Activated CD4-positive, alpha-beta T cell treated with anti-CD3 and anti-CD28 coated beads, Interleukin-2, amount 50 U/mL, for 48 hours (primary cell): ENCODE results near the gene TPO.

Source experiments
- DNase-seq, 2 experiments: peaks; one replicate each; pipeline ENCODE4 v3.0.0-alpha.2; 2020

TPO gene

DNA sequence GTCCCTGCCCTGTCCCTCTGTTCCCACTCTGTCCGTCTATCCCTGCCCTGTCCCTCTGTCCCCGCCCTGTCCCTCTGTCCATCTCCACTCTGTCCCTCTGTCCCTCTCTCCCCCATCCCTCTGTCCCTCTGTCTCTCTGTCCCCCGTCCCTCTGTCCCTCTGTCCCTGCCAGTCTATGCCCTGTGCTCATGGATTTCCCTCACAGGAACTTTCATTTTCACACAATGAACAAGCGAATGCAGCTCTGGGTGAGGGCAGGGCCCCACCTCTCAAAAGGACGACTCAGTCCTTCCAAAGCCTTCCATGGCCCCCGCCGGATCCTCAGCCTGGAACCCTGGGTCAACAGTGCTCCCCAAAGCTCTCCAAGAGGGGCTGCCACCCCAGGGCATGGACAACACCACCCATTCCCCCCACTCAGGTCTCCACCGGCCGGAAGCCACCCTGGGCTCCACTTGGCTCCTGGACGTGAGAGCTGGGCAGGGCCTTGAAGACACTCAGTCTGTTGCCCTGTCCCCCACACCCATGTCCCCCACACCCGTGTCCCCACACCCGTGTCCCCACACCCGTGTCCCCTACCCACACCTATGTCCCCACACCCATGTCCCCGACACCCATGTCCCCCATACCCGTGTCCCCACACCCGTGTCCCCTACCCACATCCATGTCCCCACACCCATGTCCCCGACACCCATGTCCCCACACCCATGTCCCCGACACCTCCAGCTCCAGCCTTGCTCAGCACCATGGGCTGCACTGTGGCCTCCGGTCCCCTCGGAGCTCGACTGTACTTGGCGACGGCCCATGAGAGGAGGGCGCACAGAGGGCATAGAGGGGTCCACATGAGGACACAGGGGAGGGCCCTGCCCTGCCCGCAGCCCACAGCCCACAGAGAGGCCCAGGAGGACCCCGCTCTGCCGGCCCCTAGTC is 175.1 kb downstream of the TPO start:
- DNase-seq = no peak

DNA sequence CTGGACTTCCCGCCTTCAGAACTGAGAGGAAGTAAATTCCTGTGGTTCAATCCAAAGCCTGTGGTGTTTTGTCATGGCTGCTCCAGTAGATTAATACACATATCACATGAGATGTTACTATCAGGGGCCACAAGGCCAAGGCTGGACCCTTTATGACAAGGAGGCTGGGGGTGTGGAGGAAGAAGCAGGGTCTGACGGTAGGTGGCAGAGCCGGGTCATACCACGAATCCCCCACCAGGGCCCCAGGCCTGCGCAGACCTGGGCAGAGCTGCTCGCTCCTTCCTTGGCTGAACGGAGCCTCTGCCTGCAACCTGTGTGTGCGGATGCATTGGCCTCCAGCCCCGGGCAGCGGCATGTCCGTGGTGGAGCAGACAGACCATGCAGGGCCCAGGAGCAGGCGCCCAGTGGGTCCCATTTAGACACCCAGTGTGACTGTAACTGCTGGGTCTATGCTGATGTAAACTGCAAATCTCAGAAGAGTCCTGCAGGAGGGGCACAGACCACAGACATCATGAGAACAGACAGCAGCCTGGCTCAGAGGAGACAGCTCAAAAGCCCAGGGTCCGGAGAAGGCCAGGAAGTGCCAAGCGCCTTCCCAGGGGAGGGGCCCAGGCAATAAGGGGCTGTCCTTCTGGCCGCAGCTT is 175.8 kb downstream of the TPO start:
- DNase-seq = no peak

DNA sequence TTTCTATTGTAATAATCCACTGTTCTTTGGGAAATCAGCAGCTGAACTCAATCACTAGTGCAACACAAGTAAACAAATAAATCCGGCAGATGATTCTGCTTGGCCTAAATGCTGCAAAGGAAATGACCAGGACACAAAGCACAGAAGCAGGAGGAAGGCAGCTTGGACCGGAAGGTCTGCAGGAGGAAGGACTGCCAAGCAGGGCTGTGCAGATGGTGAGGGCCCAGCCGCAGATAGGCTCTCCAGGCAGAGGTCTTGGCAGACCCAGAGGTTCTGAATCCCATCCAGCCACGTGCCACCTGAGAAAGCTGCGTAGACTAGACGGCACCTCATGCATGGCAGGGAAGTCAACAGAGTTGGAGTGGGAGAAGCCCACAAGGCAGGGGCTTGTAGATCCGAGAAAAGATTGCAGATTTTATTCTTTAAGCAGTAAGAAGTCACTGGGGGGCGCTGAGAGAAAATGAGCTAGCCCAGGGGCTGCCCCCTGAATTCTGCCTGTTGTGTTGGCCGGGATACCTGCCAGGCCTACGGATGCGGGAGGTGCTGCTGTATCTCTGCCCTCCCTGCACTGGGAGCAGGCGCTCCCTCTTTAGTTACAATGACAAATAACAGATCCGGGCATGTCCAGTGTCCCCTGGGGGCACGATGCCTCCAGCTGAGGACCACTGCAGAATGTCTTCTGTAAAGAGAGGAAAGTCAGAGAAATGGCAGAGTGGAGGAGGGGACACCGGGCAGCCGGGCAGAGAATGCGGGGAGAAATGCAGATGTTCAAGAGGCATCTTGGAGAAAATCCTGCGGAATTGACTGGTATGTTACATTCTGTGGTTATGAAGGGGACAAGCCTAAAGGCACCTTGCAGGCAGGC is 177.6 kb downstream of the TPO start:
- DNase-seq = no peak

DNA sequence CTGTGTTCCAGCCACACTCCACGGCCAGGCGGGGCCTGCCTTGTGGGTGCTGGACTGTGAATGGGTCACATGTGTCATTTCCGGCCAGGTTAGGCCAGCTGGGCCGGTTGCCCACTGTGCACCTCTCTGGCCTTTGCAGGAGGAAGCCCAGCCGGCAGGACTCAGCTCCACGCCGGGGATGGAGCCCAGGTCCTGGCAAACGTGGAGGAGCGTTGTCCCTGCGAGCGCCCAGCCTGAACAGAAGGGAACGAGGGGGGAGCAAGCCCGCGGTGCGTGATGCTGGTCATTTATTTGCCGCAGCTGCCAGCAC is 178.2 kb downstream of the TPO start:
- DNase-seq = no peak
